ENCODE measurements around the gene MCEE.
"Not testable (repeated sequence)": the region's sequence is repeated elsewhere in the genome, so short reads cannot be mapped to it uniquely, and the experiment has no call there.

The MCEE gene

GRCh38 chr2:71125506-71126294 lies 4.3 kb downstream of the MCEE start:
- no peak for DNase-seq

GRCh38 chr2:71122387-71123298 lies 7.4 kb downstream of the MCEE start:
- no peak for DNase-seq

GRCh38 chr2:71121479-71121878 lies 8.6 kb downstream of the MCEE start:
- DNase-seq, result no peak

- no peak for DNase-seq
Measured at GRCh38 chr2:71120195-71120594, 9.8 kb downstream of the MCEE start.

GRCh38 chr2:71117063-71117462 lies 13.0 kb downstream of the MCEE start:
- no peak for DNase-seq

- DNase-seq, result no peak
Measured at GRCh38 chr2:71113843-71114242, 16.2 kb downstream of the MCEE start.

- DNase-seq, result no peak
Measured at GRCh38 chr2:71108091-71108490, 21.9 kb downstream of the MCEE start.

GRCh38 chr2:71106463-71106862 lies 23.6 kb downstream of the MCEE start:
- not testable (repeated sequence) for DNase-seq

- DNase-seq, result no peak
Measured at GRCh38 chr2:71103809-71104208, 26.2 kb downstream of the MCEE start.

- no peak for DNase-seq
Measured at GRCh38 chr2:71102981-71103681, 26.9 kb downstream of the MCEE start.

GRCh38 chr2:71101656-71102055 lies 28.4 kb downstream of the MCEE start:
- peak; percentile 24 for DNase-seq

- DNase-seq, result peak; percentile 48
Measured at GRCh38 chr2:71100195-71100964, 29.6 kb downstream of the MCEE start.

- not testable (repeated sequence) for DNase-seq
Measured at GRCh38 chr2:71092491-71093260, 37.4 kb downstream of the MCEE start.

GRCh38 chr2:71091808-71092207 lies 38.2 kb downstream of the MCEE start:
- not testable (repeated sequence) for DNase-seq

- DNase-seq, result not testable (repeated sequence)
Measured at GRCh38 chr2:71089475-71089874, 40.6 kb downstream of the MCEE start.

- DNase-seq, result not testable (repeated sequence)
Measured at GRCh38 chr2:71085325-71086003, 44.6 kb downstream of the MCEE start.

GRCh38 chr2:71083752-71084312 lies 46.2 kb downstream of the MCEE start:
- peak; percentile 12 for DNase-seq

- DNase-seq, result not testable (repeated sequence)
Measured at GRCh38 chr2:71083297-71083696, 46.7 kb downstream of the MCEE start.

- DNase-seq, result no peak
Measured at GRCh38 chr2:71082402-71083252, 47.4 kb downstream of the MCEE start.

- DNase-seq, result no peak
Measured at GRCh38 chr2:71078624-71079023, 51.4 kb downstream of the MCEE start.
